ENCODE results near the gene ZBTB42. TPM values are rescaled to one million over a fixed set of nuclear protein-coding genes. Genes with fewer than 3 reads are reported as not detected.

ZBTB42 gene
- total RNA-seq, 1 donor from 2014 or later = 3.1 TPM

DNA sequence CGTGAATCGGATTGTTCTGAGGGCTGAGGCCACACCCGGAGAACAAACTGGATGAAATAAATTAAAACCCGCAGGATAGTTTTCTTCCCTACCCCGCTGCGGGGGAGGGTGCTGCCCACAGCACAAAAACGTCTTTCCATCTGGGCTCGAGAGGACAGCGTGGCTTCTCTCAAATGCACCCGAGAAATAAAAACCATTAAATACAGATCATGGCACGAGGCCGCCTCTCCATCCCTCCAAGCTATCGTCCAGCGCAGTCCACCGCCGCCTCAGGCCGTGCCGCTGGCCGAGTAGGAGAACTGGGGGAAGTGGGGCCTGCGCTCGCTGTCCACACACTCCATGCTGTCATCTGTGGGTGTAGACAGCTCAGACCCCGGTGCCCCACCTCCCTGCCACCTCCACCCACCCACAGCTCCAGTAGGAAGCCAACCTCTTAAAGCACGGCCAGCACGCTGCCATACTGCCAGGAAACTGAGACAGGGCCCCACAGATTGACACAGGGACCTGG lies 30.8 kb upstream of the ZBTB42 start:
- ATAC-seq (ENCODE audit: low read depth) = no peak
- no peak for TF ChIP-seq CTCF (IDR thresholded peaks at IDR 0.05)
- peaks cover 3% of the 10 kb centered on the region for H3K4me1 Mint-ChIP-seq
- intact Hi-C loops (cut with micrococcal nuclease) = no loop called here
- no peak overlapping the region for H3K27ac Mint-ChIP-seq
- H3K9me3 Mint-ChIP-seq = peaks cover 2% of the 10 kb centered on the region
- no peak for DNase-seq
- CTCF ChIA-PET = interaction anchor here (6.7 kb wide), 1 partner anchor 56 kb away, joined by 59 read pairs; no protein-coding TSS in a partner anchor
- H3K4me3 Mint-ChIP-seq = no peak overlapping the region
- peaks cover 34% of the 10 kb centered on the region for H3K36me3 Mint-ChIP-seq (ENCODE audit: low read depth)
- POLR2A ChIA-PET = no interaction called here
- no peaks in the 10 kb centered on the region for H3K27me3 Mint-ChIP-seq

GRCh38 chr14:104770851-104771272 lies 30.0 kb upstream of the ZBTB42 start:
- no peak for ATAC-seq (ENCODE audit: low read depth)
- ChIA-PET CTCF (interaction anchor here (6.7 kb wide), 1 partner anchor 55 kb away, joined by 59 read pairs; no protein-coding TSS in a partner anchor), POLR2A (no interaction called here)
- Mint-ChIP-seq H3K4me3 (no peak overlapping the region), H3K4me1 (peaks cover 3% of the 10 kb centered on the region), H3K27ac (no peak overlapping the region), H3K9me3 (peaks cover 2% of the 10 kb centered on the region), H3K36me3 (ENCODE audit: low read depth) (peaks cover 34% of the 10 kb centered on the region), H3K27me3 (no peaks in the 10 kb centered on the region)
- no peak for DNase-seq
- no peak for TF ChIP-seq CTCF (IDR thresholded peaks at IDR 0.05)
- intact Hi-C loops (cut with micrococcal nuclease) = no loop called here

DNA sequence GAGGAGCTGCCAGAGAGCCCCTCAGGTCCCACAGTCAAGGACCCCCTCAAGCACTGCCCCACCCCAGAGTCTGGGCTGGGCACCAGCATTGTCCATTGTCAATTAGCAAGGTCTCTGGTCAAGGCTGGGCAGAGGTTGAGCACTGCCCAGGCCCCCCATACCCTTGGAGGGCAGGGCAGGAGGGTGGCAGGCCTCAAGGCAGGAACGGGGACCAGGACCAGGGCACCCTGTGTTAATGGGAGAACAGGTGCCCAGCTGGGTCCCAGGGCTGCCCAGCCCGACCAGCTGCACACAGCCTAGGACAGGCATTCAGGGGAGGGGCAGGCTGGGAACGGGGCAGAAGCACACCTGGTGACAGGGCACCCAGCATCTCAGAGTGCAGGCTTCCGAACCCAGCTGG lies 29.5 kb upstream of the ZBTB42 start:
- CTCF ChIA-PET = interaction anchor here (6.7 kb wide), 1 partner anchor 55 kb away, joined by 59 read pairs; no protein-coding TSS in a partner anchor
- no peak for DNase-seq
- intact Hi-C loops (cut with micrococcal nuclease) = no loop called here

DNA sequence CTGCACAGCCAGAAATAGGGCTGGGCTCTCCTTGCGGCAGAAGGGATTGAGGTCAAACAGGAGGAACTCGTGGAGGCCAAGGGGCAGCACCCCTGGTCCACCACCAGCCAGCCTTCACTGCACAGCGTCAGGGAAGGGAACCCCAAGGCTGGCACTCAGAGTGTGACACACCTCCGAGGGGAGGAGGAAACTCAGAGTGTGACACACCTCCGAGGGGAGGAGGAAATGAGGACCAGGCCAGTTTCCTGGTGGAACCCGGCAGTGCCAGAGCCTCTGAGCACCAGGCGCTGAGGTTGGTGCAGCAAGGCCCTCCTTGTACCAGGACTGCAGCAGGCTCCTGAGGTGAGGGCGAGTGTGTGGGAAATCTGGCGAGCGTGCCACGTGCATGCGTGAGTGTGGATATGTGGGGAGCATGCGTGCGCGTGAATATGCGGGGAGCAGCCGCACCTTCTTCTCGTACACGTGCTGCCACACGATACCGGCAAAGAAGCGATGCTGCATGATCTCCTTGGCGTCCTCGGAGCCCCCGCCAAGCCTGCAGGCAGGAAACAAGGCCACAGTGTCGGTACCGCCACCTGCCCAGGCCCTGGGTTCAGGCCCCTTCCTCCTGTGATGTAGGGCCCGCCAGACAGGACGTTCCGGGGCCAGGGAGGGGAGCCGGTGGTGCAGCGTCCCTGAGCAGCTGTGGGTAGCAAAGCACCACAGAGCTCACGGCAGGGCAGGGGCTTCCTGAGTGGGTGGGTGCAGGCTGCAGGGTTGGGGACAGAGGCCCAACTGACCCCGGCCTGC lies 28.8 kb upstream of the ZBTB42 start:
- H3K36me3 Mint-ChIP-seq (ENCODE audit: low read depth) = peaks cover 38% of the 10 kb centered on the region
- ATAC-seq (ENCODE audit: low read depth) (no peak), DNase-seq (no peak)
- no peak for TF ChIP-seq CTCF (IDR thresholded peaks at IDR 0.05)
- no peaks in the 10 kb centered on the region for H3K27me3 Mint-ChIP-seq
- CTCF ChIA-PET = no interaction called here
- peaks cover 3% of the 10 kb centered on the region for H3K4me1 Mint-ChIP-seq
- POLR2A ChIA-PET = no interaction called here
- intact Hi-C loops (cut with micrococcal nuclease) = no loop called here
- H3K9me3 Mint-ChIP-seq = peaks cover 2% of the 10 kb centered on the region
- H3K4me3 Mint-ChIP-seq = no peak overlapping the region
- H3K27ac Mint-ChIP-seq = no peak overlapping the region

More for the DNA sequence above, 29.5 kb upstream of the ZBTB42 start:
- Mint-ChIP-seq H3K4me3 (no peak overlapping the region), H3K9me3 (peaks cover 2% of the 10 kb centered on the region), H3K36me3 (ENCODE audit: low read depth) (peaks cover 35% of the 10 kb centered on the region), H3K4me1 (peaks cover 3% of the 10 kb centered on the region), H3K27me3 (no peaks in the 10 kb centered on the region), H3K27ac (no peak overlapping the region)
- no peak for TF ChIP-seq CTCF (IDR thresholded peaks at IDR 0.05)
- no peak for ATAC-seq (ENCODE audit: low read depth)
- POLR2A ChIA-PET = no interaction called here

GRCh38 chr14:104772707-104773504 lies 28.0 kb upstream of the ZBTB42 start:
- Mint-ChIP-seq H3K27ac (no peak overlapping the region), H3K4me3 (no peak overlapping the region), H3K36me3 (ENCODE audit: low read depth) (peaks cover 38% of the 10 kb centered on the region), H3K4me1 (peaks cover 3% of the 10 kb centered on the region), H3K9me3 (peaks cover 2% of the 10 kb centered on the region), H3K27me3 (no peaks in the 10 kb centered on the region)
- intact Hi-C loops (cut with micrococcal nuclease) = no loop called here
- no peak for TF ChIP-seq CTCF (IDR thresholded peaks at IDR 0.05)
- DNase-seq (no peak), ATAC-seq (ENCODE audit: low read depth) (no peak)
- POLR2A ChIA-PET = no interaction called here
- CTCF ChIA-PET = no interaction called here

Data from activated B cell treated with CpG ODN at 0.5 μM for 24 hours (primary cell).